Fibroblast of villous mesenchyme (primary cell): ENCODE results near the gene MED16. TPM values are rescaled to one million over a fixed set of nuclear protein-coding genes. Genes with fewer than 3 reads are reported as not detected.
"Not testable (repeated sequence)": the region's sequence is repeated elsewhere in the genome, so short reads cannot be mapped to it uniquely, and the experiment has no call there.

Source experiments
- DNase-seq: peaks from one replicate; pipeline ENCODE4 v3.0.0-alpha.2; 2010; ENCODE audit warnings: low read depth
- H3K4me3 ChIP-seq: 2 replicates; pipeline ENCODE4 v1.5.1; 2011; ENCODE audit warnings: low read depth, mild to moderate bottlenecking, low read length
- total RNA-seq: library from RNA; depleted of rRNA; stranded (reverse); fragments of >200 nt; gene quantifications from 2 replicates; pipeline ENCODE4 v1.2.3, GENCODE V29; 2012
- TF ChIP-seq, protein P1 (sequence below): IDR thresholded peaks from 2 replicates; pipeline ENCODE4 v1.5.1; 2012; ENCODE audit warnings: low read depth, mild to moderate bottlenecking, low read length; ENCODE audit not compliant: insufficient read depth

The MED16 gene
- total RNA-seq, 1 donor, result 26.8 TPM

GRCh38 chr19:850221-850978, 42.6 kb downstream of the MED16 start:
- TF ChIP-seq, protein P1, sequence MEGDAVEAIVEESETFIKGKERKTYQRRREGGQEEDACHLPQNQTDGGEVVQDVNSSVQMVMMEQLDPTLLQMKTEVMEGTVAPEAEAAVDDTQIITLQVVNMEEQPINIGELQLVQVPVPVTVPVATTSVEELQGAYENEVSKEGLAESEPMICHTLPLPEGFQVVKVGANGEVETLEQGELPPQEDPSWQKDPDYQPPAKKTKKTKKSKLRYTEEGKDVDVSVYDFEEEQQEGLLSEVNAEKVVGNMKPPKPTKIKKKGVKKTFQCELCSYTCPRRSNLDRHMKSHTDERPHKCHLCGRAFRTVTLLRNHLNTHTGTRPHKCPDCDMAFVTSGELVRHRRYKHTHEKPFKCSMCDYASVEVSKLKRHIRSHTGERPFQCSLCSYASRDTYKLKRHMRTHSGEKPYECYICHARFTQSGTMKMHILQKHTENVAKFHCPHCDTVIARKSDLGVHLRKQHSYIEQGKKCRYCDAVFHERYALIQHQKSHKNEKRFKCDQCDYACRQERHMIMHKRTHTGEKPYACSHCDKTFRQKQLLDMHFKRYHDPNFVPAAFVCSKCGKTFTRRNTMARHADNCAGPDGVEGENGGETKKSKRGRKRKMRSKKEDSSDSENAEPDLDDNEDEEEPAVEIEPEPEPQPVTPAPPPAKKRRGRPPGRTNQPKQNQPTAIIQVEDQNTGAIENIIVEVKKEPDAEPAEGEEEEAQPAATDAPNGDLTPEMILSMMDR, result no peak
- peak; percentile 97 for DNase-seq
- H3K4me3 ChIP-seq, result peak overlapping the region; percentile 36

GRCh38 chr19:849195-849594, 43.8 kb downstream of the MED16 start:
- H3K4me3 ChIP-seq, DNase-seq: not testable (repeated sequence)

GRCh38 chr19:848386-848921, 44.5 kb downstream of the MED16 start:
- no peak overlapping the region for H3K4me3 ChIP-seq
- DNase-seq, result no peak
- TF ChIP-seq, protein P1, result no peak

GRCh38 chr19:845707-846521, 47.1 kb downstream of the MED16 start:
- TF ChIP-seq, protein P1, result no peak

GRCh38 chr19:844546-844971, 48.4 kb downstream of the MED16 start:
- no peak overlapping the region for H3K4me3 ChIP-seq
- TF ChIP-seq, protein P1, result no peak
- no peak for DNase-seq

More at GRCh38 chr19:845707-846521, 47.1 kb downstream of the MED16 start:
- no peak for DNase-seq
- H3K4me3 ChIP-seq, result no peak overlapping the region

DNA sequence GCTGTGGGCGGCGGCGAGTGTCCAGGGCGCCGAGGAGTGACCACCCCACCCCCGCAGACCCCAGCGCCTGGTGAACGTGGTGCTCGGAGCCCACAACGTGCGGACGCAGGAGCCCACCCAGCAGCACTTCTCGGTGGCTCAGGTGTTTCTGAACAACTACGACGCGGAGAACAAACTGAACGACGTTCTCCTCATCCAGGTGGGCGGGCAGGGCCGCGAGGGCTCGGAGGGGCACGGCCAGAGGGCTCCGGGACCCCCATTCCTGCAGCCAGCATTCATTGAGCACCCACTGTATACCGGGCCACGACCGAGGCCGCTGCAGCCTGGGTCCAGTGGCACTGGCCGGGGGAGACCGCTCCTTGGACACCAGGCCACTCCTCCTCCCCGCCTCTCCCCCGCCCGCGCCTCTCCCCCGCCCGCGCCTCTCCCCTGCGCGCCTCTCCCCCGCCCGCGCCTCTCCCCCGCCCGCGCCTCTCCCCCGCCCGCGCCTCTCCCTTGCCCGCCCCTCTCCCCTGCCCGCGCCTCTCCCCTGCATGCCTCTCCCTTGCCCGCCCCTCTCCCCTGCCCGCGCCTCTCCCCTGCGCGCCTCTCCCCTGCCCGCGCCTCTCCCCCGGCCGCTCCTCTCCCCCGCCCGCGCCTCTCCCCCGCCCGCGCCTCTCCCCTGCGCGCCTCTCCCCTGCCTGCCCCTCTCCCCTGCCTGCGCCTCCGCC, 49.0 kb downstream of the MED16 start:
- no peak overlapping the region for H3K4me3 ChIP-seq
- TF ChIP-seq, protein P1, result no peak
- DNase-seq, result no peak
